Putamen (tissue), 1 donor: ENCODE data around the gene DOCK1.

ENCODE experiments used
- DNase-seq: peaks from one replicate; pipeline ENCODE4 v3.0.0-alpha.2; 2016; ENCODE audit warnings: low spot score

The DOCK1 gene

GRCh38 chr10:127179612-127180250 lies 274.5 kb downstream of the DOCK1 start:
- DNase-seq: no peak

GRCh38 chr10:127182161-127182560 lies 276.9 kb downstream of the DOCK1 start:
- no peak for DNase-seq

DNA sequence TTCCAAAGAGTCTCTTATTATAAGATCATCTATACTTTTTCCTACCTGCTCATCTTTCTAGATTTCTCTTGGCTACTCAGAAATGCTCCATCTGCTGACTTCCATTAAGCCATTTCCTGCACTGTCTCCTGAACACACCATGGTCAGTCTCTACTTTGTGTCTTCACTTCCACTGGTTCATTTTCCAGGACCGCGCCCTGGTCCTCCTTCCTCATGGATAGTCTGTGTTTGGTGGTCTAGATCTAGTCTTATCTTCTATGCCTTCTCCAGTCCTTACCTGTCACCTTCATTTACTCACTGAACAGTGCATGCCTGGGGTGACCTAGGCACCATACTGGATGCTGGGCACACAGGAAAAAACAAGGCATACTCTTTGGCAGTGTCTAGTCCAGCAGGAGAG lies 279.4 kb downstream of the DOCK1 start:
- DNase-seq: no peak

- no peak for DNase-seq
These were observed 281.6 kb downstream of the DOCK1 start for GRCh38 chr10:127186813-127187212.

DNA sequence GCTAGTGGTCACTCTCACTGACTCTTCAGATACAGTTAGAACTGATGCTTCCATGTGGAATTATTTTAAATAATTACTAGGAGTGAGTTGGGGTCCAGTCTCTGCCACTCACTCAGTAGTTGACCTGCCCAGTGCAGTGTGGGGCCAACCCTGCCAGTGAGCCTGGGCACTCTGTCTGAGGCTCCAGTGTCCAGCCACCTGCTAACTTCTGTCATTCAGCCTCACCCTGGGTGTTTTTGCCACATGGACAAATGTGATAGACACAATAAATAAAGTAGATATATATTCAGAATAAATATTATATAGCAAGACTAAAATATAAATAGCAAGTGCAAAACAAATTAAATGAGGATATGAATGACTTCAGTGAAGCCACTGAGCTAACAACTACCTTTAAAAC lies 284.0 kb downstream of the DOCK1 start:
- no peak for DNase-seq

DNA sequence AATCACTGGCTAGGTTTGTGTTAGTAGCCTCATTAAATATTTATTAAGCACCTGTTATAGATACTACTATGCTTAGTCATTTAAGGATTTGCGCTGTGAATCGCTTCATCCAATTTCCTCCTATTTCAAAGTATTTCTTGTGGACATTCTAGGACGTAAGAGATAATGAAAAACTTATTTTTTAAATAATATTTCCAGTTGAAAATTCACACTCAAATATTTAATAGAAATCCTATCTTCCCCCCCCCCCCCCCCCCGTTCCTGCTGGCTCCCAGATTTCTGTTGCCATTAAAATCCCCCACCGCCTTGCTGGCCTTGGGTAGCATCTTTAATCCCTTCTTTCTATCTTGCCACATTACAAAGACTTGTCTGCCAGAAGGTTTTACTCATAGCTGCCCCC lies 285.2 kb downstream of the DOCK1 start:
- no peak for DNase-seq

GRCh38 chr10:127193125-127193524 lies 287.9 kb downstream of the DOCK1 start:
- no peak for DNase-seq

GRCh38 chr10:127194111-127194510 lies 288.9 kb downstream of the DOCK1 start:
- no peak for DNase-seq

DNA sequence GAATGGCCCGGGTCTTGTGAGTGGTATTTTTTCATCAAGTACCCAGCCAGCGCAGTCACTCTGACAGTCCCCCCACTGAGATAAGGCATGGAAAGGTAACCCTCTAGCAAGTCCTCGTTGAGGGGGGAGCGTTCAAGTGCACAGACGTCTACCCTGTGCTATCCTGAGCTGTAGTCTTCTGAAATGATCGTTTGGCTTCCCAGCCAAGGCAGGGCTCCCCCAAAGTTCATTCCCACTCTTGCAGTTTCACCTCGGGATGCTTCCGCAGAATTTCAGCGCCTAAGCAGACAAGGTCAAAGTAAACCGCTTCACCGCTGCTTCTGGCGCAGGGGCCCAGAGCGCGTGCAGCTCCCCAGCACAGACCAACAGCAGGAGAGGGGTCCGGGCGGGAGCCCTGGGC lies 289.4 kb downstream of the DOCK1 start:
- peak; percentile 21 for DNase-seq

GRCh38 chr10:127195041-127195506 lies 289.8 kb downstream of the DOCK1 start:
- no peak for DNase-seq

GRCh38 chr10:127195571-127196281 lies 290.5 kb downstream of the DOCK1 start:
- peak; percentile 16 for DNase-seq

GRCh38 chr10:127196282-127197153 lies 291.3 kb downstream of the DOCK1 start, which contains the start of gene INSYN2A:
Gene INSYN2A, minus strand, starts transcription at chr10:127196591. Its CDS starts 20,196 bp downstream, at chr10:127176395.
- peak; percentile 66 for DNase-seq

GRCh38 chr10:127197154-127197432 lies 291.9 kb downstream of the DOCK1 start:
- no peak for DNase-seq

DNA sequence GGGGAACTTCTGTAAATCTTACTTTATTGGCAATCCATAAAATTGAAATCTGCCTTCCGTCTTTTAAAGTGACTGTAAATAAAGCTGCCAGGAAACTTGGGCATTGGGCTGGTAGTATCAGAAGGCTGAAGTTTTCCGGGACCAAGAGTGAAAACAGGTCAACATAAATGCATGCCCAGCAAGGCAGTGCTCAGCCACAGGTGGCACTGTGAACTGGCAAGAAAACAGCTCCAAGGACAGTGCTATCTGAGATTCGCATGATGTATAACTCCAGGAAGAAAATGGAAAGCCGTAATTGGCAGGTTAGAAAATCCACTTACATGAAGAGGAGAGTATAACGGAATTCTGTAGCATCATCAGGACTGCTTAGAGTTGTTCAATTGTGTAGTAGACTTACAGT lies 293.1 kb downstream of the DOCK1 start:
- no peak for DNase-seq

- DNase-seq: no peak
These were observed 293.5 kb downstream of the DOCK1 start for GRCh38 chr10:127198721-127199120.

DNA sequence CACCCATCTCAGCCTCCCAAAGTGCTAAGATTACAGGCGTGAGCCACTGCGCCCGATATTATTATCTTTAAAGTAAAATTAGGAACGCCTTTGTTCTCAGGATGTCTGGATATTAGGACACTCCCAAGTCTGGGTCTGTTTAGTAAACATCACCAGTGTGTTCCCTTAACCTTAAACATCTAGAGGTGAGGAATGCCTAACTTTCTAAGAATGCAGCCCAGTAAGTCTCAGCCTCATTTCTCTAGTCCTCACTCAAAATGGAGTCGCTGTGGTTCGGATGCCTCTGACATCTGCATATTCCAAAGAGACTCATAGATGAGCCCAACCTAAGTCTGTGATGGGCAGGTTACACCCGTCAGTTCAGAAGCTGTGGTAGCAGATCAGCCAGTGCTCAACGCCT lies 295.4 kb downstream of the DOCK1 start:
- no peak for DNase-seq

- DNase-seq: no peak
These were observed 297.8 kb downstream of the DOCK1 start for GRCh38 chr10:127203067-127203466.

GRCh38 chr10:127207081-127207480 lies 301.9 kb downstream of the DOCK1 start:
- DNase-seq: no peak

DNA sequence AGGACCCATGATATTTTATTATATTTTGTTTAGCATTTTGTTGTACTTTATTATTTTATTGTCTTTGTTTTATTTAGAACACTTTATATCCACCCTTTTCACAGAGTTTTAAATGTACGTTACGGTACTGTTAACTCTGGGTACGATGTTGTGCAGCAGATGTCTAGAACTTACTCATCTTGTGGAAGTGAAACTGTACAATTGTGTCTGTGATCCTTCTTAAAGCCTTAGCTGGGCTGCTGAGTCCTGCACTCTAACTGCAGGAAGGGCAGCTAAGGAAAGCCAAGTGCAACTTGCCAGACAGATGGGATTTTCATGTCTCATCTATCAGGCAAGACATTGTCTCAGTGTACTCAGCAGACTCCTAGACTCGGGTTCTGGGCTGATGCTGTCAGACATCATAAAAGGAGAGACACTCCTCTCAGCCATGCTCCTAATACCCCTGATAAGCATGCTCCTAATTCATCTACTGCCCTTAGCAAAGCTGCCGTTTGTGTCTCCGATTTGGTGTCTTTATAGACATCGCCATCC lies 305.8 kb downstream of the DOCK1 start:
- DNase-seq: no peak

GRCh38 chr10:127215866-127216265 lies 310.6 kb downstream of the DOCK1 start:
- DNase-seq: no peak

- DNase-seq: no peak
These were observed 311.0 kb downstream of the DOCK1 start for GRCh38 chr10:127216274-127216673.

GRCh38 chr10:127216786-127217185 lies 311.6 kb downstream of the DOCK1 start:
- no peak for DNase-seq

- no peak for DNase-seq
These were observed 313.4 kb downstream of the DOCK1 start for GRCh38 chr10:127218658-127219057.
